ENCODE measurements around the gene KRTAP25-1.

KRTAP25-1 gene

DNA sequence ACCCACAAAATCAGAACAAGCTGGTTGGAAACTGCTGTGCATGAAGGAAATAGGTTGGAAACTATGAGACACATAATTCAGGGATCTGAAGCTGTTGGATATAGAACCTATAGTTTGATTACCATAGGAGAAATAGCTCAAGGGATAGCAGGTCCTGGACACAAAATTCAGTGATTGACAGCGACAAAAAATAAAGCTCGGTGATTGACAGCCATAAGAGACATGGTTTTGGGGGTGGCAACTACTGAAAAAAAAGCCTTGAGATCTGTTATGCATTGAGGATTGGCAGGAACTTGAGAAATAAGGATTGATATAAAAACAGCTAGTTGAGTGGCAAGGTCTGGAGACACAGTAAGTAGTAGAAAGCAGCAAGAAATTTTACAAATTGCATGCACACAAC is at the start of gene KRTAP25-1:
TSS of gene KRTAP25-1 (minus strand) at position 300 of the 400 bp plus-strand sequence. CDS start at position 276, 24 bp downstream.
- in situ Hi-C loops (cut with HindIII; ENCODE audit: low pct_ligation_motif_present, low pct_unique_long_range_greater_than_20kb, low sequenced_read_pairs), result no loop called here
- DNase-seq, result no peak

DNA sequence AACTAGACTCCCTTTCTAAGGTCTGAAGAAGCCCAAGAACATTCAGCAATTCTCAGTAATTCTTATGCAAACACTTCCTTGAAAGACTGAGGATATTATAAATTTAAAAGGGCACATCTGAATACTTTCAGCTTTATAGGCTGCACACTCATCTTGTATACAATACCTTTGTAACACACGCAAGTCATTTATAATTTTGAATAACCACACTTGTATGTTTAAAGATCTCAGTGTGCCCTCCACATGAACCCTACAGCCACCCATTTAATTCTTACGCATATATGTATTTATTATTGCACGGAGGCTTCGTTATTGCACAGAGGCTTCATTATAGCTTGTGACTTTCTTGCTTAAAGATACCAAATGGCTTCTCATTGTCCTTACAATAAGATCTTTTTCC is 49.4 kb upstream of the KRTAP25-1 start:
- DNase-seq, result no peak
- in situ Hi-C loops (cut with HindIII; ENCODE audit: low pct_ligation_motif_present, low pct_unique_long_range_greater_than_20kb, low sequenced_read_pairs), result no loop called here

GRCh38 chr21:30337772-30338171 is 48.5 kb upstream of the KRTAP25-1 start:
- DNase-seq, result no peak
- in situ Hi-C loops (cut with HindIII; ENCODE audit: low pct_ligation_motif_present, low pct_unique_long_range_greater_than_20kb, low sequenced_read_pairs), result no loop called here

DNA sequence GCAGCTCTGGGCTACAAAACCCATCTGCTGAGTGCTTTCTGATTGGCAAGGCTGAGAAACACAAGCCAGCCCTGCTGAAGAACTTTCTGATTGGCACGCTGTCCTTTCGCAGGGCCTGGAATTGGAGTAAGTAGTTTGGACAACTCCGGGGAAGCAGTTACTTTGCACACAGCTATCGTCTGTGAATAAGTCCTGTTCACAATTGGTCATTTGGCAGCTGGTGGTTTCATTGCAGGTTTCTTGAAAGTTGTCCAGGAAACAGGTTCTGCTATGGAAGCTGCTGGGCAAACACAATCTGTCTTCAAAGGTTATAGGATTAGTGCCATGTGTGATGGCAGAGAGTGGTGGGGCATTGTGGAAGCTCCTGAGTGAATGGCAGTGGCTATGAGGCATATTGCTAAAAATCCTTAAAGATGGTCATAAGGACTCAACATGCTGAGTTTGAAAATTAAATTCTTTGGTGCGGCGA is 48.0 kb upstream of the KRTAP25-1 start, which contains the start of gene KRTAP27-1:
TSS of gene KRTAP27-1 (minus strand) at position 419 of the 469 bp plus-strand sequence. CDS start at position 393, 26 bp downstream.
- DNase-seq, result no peak
- in situ Hi-C loops (cut with HindIII; ENCODE audit: low pct_ligation_motif_present, low pct_unique_long_range_greater_than_20kb, low sequenced_read_pairs), result no loop called here

DNA sequence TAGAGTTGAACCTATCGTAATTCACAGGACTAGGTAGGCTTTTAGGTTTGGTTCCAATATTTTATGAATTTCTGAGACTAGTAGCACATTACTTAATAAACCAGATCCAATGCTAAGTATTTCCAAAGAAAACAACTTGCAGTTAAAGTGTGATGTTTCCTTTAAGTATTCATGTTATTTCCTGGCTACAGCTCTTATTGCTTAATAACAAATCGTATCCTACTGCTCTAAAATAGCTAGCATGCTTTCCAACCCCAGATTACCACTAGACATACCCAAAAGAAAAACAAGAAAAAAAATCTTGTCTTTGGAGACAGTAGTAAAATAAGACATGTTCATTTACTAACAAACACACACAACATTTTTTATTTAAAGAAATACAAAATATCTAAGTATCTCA is 47.3 kb upstream of the KRTAP25-1 start:
- in situ Hi-C loops (cut with HindIII; ENCODE audit: low pct_ligation_motif_present, low pct_unique_long_range_greater_than_20kb, low sequenced_read_pairs), result no loop called here
- no peak for DNase-seq

- DNase-seq, result no peak
- in situ Hi-C loops (cut with HindIII; ENCODE audit: low pct_ligation_motif_present, low pct_unique_long_range_greater_than_20kb, low sequenced_read_pairs), result no loop called here
These were observed 44.4 kb upstream of the KRTAP25-1 start for GRCh38 chr21:30333736-30334135.

DNA sequence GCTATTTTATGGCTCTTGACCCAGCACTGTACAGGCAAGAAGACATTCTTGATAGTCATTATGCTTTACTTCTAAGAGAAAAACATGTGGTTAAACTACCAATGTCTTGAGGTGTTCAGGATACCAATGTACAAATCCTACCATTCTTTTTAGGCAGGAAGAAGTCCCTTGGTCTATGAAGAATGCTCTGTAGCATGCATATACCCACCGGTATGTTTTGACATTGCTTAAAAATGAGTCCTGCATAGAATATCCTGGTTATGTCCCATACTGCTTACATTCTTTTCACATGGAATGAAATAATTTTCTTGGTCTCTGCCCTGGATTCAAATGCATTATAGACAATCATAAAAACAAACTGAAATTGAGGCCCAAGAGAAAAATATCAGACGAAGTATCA is 43.4 kb upstream of the KRTAP25-1 start:
- DNase-seq, result no peak
- in situ Hi-C loops (cut with HindIII; ENCODE audit: low pct_ligation_motif_present, low pct_unique_long_range_greater_than_20kb, low sequenced_read_pairs), result no loop called here

GRCh38 chr21:30329203-30329875 is 40.0 kb upstream of the KRTAP25-1 start:
- in situ Hi-C loops (cut with HindIII; ENCODE audit: low pct_ligation_motif_present, low pct_unique_long_range_greater_than_20kb, low sequenced_read_pairs), result no loop called here
- DNase-seq, result no peak

DNA sequence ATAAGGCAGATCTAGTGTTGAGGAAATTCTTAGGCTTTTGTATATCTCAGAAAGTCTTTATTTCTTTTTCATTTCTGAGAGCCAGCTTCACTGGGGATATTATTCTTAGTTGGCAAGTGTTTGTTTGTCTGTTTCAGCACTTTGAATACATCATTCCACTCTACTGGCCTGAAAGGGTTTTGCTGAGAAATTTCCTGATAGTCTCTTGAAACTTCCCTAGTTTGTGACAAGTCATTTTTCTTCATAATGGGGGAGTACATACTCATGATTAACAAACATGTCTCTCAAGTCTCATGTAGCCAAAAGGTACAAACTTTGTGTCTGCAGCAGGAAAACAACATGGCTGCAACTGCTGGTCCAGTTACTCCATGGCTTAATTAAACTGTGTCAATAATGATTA is 37.1 kb upstream of the KRTAP25-1 start:
- in situ Hi-C loops (cut with HindIII; ENCODE audit: low pct_ligation_motif_present, low pct_unique_long_range_greater_than_20kb, low sequenced_read_pairs), result no loop called here
- DNase-seq, result no peak

DNA sequence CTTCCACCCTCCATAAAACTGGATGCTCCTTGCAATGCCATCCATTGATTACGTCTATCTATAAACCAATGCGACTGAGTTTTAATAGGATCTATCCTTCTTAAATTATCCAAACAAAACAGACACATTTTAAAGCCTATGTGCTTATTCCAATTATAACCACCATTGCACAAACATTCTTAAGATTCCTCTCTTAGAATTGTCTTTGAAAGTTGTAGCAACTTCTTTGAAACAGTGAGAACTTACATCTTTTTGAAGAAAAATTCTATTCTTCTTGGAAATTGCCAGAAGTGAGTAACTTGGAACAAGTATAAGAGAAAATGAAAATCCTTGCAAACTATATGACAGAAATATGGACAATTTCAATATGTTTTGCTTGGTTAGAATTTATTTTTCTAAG is 30.9 kb upstream of the KRTAP25-1 start, which contains the start of gene KRTAP26-1:
TSS of gene KRTAP26-1 (minus strand) at position 101 of the 400 bp plus-strand sequence. CDS start 280 bp downstream, outside the sequence.
- in situ Hi-C loops (cut with HindIII; ENCODE audit: low pct_ligation_motif_present, low pct_unique_long_range_greater_than_20kb, low sequenced_read_pairs), result no loop called here
- no peak for DNase-seq

DNA sequence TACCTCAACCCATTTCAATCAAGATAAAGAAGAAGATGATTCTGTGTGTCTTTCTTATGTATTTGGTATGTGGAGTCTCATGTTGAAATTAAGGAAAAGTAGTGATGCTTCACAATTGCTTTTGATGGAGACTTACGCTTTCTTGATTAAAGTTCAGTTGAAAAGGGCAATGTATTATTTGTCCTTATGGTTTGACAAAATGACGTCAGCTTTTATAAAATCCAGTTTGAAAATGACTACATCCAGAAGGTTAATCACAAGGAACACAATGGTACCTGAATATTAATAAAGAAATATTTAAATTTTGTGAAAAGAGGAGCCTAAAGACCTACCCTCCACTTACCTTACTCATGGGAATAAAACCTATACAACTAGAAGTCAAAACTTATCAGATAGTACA is 26.4 kb upstream of the KRTAP25-1 start:
- DNase-seq, result no peak
- in situ Hi-C loops (cut with HindIII; ENCODE audit: low pct_ligation_motif_present, low pct_unique_long_range_greater_than_20kb, low sequenced_read_pairs), result no loop called here

GRCh38 chr21:30306884-30307283 is 17.6 kb upstream of the KRTAP25-1 start:
- in situ Hi-C loops (cut with HindIII; ENCODE audit: low pct_ligation_motif_present, low pct_unique_long_range_greater_than_20kb, low sequenced_read_pairs), result no loop called here
- no peak for DNase-seq

DNA sequence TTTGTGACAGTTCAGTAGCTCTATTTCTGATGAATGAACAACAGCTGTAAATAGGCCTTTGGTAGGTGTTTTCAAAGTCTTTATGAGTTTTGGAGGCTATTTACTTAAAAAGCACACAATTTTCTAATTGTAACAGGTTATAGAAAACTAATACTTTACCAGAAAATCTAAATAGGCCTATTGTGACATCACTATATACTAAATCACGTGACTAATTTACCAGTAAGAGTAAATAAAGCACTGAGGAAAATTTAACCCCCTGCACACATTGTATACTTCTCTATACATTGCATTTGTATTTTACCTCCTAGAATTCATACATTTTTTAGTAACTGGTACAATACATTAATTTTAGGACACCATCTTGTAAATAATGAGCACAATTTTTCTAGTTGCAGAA is 15.8 kb upstream of the KRTAP25-1 start:
- in situ Hi-C loops (cut with HindIII; ENCODE audit: low pct_ligation_motif_present, low pct_unique_long_range_greater_than_20kb, low sequenced_read_pairs), result no loop called here
- no peak for DNase-seq

- no peak for DNase-seq
- in situ Hi-C loops (cut with HindIII; ENCODE audit: low pct_ligation_motif_present, low pct_unique_long_range_greater_than_20kb, low sequenced_read_pairs), result no loop called here
These were observed 6.5 kb downstream of the KRTAP25-1 start, which contains the start of gene KRTAP24-1 for GRCh38 chr21:30282850-30283249. Gene KRTAP24-1 (minus strand): TSS chr21:30282950. CDS start chr21:30282932, 18 bp downstream.

DNA sequence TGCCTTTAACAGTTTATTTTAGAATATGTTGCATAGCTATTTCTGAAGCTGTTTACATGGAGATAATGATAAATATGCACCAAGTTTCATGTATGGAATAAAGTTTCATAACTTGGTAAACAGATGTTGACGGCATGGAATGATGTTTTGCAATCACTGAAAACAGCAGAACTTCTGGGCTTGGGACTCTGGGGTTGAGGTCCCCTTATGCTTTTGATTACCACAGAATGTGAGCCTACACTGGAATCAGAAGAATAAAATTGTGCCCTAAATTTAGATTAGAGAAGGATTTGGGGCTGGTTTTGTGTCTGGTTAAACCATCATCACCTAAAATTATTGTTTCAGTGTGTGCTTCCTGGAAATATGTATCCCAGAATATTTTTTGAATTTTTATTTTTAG is 17.7 kb downstream of the KRTAP25-1 start:
- no peak for DNase-seq
- in situ Hi-C loops (cut with HindIII; ENCODE audit: low pct_ligation_motif_present, low pct_unique_long_range_greater_than_20kb, low sequenced_read_pairs), result no loop called here

GRCh38 chr21:30271156-30271555 is 18.2 kb downstream of the KRTAP25-1 start:
- in situ Hi-C loops (cut with HindIII; ENCODE audit: low pct_ligation_motif_present, low pct_unique_long_range_greater_than_20kb, low sequenced_read_pairs), result no loop called here
- no peak for DNase-seq

DNA sequence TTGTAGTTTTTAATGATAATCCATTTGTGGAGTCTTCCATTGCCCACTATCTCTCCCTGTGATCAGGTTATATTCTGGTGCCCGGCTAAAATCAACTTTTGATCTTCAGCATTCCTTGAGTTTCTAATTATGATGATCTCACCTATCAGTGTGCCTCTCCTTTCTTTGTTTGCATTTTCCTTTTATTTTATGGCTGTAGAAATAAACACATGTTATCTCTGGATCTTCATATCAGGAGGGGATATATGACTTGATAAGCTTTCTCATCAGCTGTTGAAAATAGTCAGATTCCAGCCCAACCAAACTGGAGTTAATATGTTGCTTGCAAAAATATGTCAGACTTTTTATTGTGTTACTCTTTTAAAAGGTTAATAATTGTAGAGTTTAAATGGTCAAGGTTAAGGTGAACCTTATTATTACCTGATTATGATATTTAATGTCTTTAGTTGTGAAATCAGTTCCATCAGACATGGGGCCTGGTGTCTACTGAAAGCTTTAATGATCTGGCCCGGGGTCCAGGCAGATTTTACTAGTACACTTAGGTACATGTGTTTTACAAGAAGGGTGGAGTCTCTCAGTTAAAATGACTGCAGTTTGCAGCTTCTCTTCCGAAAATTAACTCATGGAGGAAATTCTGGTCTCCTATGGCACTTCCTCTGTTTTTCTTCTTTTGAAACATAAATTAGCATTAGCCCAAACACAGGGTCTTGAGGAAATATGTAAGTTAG is 19.3 kb downstream of the KRTAP25-1 start:
- in situ Hi-C loops (cut with HindIII; ENCODE audit: low pct_ligation_motif_present, low pct_unique_long_range_greater_than_20kb, low sequenced_read_pairs), result no loop called here

DNA sequence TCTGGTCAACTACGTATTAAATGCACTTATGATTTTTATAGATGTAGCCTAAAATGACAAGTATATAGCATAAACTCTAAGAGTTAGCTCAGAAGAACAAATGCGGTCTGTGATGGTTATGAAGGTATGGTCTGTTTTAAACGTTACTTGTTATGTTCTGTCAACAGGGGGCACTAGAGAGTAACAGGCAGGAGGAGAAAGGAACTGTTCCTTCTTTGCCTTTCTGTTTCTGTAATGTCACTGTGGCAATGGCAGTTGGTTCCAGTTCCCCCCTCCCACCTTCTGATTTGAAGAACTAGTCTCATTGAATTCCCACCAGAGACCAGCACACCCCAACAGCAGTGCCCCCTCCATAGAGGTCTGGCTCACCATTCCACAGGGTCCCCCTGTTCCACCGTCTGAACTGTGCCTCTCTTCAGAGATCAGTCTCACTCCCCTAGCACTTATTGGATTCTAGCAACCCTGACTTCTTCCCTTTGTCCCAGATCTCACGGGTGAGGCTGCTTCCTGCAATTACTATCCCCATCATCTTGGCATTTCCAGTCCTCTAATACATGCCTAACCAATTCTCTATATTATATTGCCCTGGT is 20.6 kb downstream of the KRTAP25-1 start:
- in situ Hi-C loops (cut with HindIII; ENCODE audit: low pct_ligation_motif_present, low pct_unique_long_range_greater_than_20kb, low sequenced_read_pairs), result no loop called here
- peak; percentile 28 for DNase-seq

More for the DNA sequence above, 19.3 kb downstream of the KRTAP25-1 start:
- no peak for DNase-seq

DNA sequence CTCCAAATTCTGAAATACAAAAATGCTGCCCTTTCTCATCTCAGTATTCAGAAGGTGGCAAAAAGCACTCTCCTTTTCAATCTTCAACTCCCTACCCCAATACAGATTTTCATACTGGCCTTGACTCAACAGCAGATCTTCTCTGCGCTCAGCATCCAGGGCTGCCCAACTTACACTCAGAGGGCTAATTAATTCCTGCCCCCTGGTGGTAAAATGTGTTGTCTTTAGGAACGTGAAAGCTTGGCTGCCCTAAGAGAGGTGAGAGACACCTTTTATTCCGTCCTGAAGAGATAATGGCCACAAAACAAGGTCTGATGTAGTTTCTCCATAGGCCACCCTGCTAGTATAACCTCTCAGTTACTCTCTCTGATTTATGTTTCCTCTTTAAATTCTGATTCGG is 31.5 kb downstream of the KRTAP25-1 start:
- peak; percentile 34 for DNase-seq
- in situ Hi-C loops (cut with HindIII; ENCODE audit: low pct_ligation_motif_present, low pct_unique_long_range_greater_than_20kb, low sequenced_read_pairs), result no loop called here
